ENCODE results near the gene COA8. TPM values are rescaled to one million over a fixed set of nuclear protein-coding genes. Genes with fewer than 3 reads are reported as not detected.

The COA8 gene
- total RNA-seq, 1 donor from 2014 or later: 48.3 TPM

DNA sequence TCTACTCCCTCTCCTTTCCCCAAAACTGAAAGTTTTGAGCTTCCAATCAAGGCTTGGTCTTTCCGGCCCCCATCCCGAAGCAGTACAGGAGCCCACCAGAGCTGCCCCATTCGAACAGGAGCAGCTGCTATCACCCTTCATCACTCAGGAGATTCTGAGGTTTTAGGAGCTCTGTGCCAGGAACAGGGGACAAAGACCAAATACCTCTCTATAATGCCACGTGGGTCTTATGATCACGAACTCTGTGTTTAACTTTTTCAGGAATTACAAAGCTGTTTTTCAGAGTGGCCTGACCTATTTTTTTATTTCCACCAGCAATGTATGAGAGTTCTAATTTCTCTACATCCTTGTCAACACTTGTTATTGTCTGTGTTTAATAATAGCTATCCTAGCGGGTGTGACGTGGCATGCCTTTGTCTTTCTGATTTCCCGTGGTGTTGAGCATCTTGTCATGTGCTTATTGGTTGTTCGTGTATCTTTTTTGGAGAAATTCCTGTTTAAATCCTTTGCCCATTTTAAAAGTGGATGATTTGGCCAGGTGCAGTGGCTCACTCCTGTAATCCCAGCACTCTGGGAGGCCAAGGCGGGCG, 21.7 kb downstream of the COA8 start:
- H3K9me3 ChIP-seq (replicated peaks): no peaks in the 10 kb centered on the region
- H3K27me3 ChIP-seq (ENCODE audit: low read depth): no peaks in the 10 kb centered on the region
- H3K36me3 ChIP-seq: peaks cover 18% of the 10 kb centered on the region
- TF ChIP-seq, protein P1, sequence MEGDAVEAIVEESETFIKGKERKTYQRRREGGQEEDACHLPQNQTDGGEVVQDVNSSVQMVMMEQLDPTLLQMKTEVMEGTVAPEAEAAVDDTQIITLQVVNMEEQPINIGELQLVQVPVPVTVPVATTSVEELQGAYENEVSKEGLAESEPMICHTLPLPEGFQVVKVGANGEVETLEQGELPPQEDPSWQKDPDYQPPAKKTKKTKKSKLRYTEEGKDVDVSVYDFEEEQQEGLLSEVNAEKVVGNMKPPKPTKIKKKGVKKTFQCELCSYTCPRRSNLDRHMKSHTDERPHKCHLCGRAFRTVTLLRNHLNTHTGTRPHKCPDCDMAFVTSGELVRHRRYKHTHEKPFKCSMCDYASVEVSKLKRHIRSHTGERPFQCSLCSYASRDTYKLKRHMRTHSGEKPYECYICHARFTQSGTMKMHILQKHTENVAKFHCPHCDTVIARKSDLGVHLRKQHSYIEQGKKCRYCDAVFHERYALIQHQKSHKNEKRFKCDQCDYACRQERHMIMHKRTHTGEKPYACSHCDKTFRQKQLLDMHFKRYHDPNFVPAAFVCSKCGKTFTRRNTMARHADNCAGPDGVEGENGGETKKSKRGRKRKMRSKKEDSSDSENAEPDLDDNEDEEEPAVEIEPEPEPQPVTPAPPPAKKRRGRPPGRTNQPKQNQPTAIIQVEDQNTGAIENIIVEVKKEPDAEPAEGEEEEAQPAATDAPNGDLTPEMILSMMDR (IDR thresholded peaks at IDR 0.05; ENCODE audit: borderline replicate concordance): no peak
- no peak overlapping the region for H3K27ac ChIP-seq (replicated peaks)
- H3K4me3 ChIP-seq: no peak overlapping the region
- intact Hi-C loops (cut with micrococcal nuclease): no loop called here
- no peak for DNase-seq
- H3K4me1 ChIP-seq: no peaks in the 10 kb centered on the region

DNA sequence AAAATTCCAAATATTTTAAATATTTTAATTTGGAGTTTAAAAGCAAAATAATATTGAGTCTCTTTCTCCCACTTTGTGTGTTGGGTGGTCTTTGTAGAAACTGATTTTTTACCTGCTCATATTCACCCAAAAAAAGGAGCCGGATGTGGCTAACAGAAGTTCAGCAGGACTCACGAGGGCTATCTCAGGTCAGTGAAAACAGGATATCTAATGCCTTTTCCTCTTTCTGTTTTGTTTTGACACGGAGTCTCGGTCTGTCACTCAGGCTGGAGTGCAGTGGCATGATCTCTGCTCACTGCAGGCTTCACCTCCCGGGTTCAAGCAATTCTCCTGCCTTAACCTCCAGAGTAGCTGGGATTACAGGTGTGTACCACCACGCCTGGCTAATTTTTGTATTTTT, 30.8 kb downstream of the COA8 start:
- Histone ChIP-seq H3K27ac (replicated peaks) (peak overlapping the region; percentile 80), H3K4me1 (peaks cover 34% of the 10 kb centered on the region), H3K4me3 (peak overlapping the region; percentile 17), H3K36me3 (peaks cover 20% of the 10 kb centered on the region), H3K27me3 (ENCODE audit: low read depth) (no peaks in the 10 kb centered on the region), H3K9me3 (replicated peaks) (no peaks in the 10 kb centered on the region)
- intact Hi-C loops (cut with micrococcal nuclease): no loop called here
- no peak for DNase-seq
- TF ChIP-seq, protein P1 (IDR thresholded peaks at IDR 0.05; ENCODE audit: borderline replicate concordance): no peak

DNA sequence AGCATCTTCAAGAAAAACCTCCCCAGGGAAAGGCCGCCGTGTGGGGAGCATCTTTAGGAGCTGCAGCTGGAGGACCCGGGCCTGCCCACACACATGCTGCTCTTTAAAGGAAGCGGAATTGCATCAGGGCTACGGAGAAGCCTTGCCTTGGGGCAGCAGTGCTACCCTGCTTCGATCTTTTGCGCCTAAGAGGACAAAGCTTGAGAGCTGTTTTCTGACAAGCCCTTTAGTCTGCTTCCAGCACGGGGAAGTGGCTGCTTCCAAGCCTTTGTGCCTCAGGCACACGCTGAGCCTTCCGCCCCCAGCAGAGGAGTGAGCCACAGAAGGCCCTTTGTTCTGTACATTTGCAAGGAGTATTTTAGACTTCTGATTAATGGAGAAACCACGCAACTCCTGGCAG, 31.5 kb downstream of the COA8 start:
- peak overlapping the region; percentile 17 for H3K4me3 ChIP-seq
- H3K4me1 ChIP-seq: peaks cover 34% of the 10 kb centered on the region
- H3K27me3 ChIP-seq (ENCODE audit: low read depth): no peaks in the 10 kb centered on the region
- peak overlapping the region; percentile 80 for H3K27ac ChIP-seq (replicated peaks)
- peak; percentile 28 for DNase-seq
- H3K36me3 ChIP-seq: peaks cover 14% of the 10 kb centered on the region
- H3K9me3 ChIP-seq (replicated peaks): no peaks in the 10 kb centered on the region
- TF ChIP-seq, protein P1 (IDR thresholded peaks at IDR 0.05; ENCODE audit: borderline replicate concordance): no peak
- intact Hi-C loops (cut with micrococcal nuclease): no loop called here

DNA sequence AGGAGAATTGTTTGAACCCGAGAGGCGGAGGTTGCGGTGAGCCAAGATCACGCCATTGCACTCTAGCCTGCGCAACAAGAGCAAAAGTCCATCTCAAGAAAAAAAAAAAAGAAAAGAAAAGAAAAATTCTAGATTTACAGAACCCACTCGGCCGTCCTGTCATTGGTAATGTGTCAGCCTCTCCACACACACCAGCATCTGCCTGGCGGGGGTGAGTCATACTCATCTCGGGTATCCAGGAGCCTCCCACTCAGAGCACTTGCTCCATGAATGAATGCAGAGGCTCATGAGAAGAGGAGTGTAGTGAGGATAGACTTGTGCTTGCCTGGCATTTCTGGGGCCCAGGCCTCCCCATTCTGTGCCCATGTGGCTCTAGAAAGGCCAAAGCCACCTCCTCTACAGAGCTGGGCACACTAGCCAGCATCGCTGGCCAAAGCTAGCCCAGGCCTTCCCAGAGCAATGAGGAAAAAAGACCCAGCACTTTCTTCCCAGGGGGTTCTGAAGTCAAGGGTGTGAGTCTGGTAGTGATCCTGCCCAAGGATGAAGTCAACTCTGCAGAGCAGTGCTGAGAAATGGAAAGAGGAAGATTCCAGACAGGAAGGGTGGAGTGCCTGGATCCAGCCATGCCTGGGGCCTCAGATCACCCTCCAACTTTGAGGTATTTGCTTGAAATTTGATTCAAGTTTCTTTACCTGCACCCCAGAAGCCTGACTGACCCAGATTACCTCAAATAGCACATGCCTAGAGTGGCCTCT, 35.0 kb downstream of the COA8 start:
- H3K27ac ChIP-seq (replicated peaks): peak overlapping the region; percentile 28
- peak; percentile 25 for DNase-seq
- H3K4me3 ChIP-seq: no peak overlapping the region
- peaks cover 34% of the 10 kb centered on the region for H3K4me1 ChIP-seq
- intact Hi-C loops (cut with micrococcal nuclease): no loop called here
- no peaks in the 10 kb centered on the region for H3K9me3 ChIP-seq (replicated peaks)
- H3K27me3 ChIP-seq (ENCODE audit: low read depth): no peaks in the 10 kb centered on the region
- no peaks in the 10 kb centered on the region for H3K36me3 ChIP-seq
- TF ChIP-seq, protein P1 (IDR thresholded peaks at IDR 0.05; ENCODE audit: borderline replicate concordance): no peak

DNA sequence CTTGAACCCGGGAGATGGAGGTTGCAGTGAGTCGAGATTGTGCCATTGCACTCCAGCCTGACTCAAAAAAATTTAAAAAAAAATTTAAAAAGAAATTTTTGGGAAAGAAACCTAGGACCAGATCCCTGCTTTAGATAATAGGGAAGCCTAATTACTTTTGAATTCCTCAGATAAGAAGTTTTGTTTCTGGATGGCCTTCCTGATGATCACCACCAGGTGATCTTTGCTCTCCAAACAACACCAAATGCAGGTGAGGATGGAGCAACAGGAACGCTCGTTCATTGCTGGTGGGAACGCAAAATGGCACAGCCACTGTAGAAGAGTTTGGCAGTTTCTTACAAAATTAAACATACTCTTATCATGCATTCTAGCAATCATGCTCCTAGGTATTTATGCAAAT, 37.7 kb downstream of the COA8 start:
- TF ChIP-seq, protein P1 (IDR thresholded peaks at IDR 0.05; ENCODE audit: borderline replicate concordance): no peak
- no peaks in the 10 kb centered on the region for H3K36me3 ChIP-seq
- H3K9me3 ChIP-seq (replicated peaks): no peaks in the 10 kb centered on the region
- peaks cover 9% of the 10 kb centered on the region for H3K4me1 ChIP-seq
- DNase-seq: no peak
- H3K27ac ChIP-seq (replicated peaks): no peak overlapping the region
- no peak overlapping the region for H3K4me3 ChIP-seq
- H3K27me3 ChIP-seq (ENCODE audit: low read depth): no peaks in the 10 kb centered on the region
- intact Hi-C loops (cut with micrococcal nuclease): no loop called here

All from left ventricle myocardium inferior (tissue), 1 donor.